ENCODE data around the gene SASS6. TPM values are rescaled to one million over a fixed set of nuclear protein-coding genes. Genes with fewer than 3 reads are reported as not detected.

The SASS6 gene
- total and polyA plus RNA-seq, 9 of the 15 experiments (the other 6 are each of a cell fraction or from before 2014, with no cell fraction given) = 11.6 to 34.1 (median 18.0) TPM

GRCh38 chr1:100130552-100131077 is 2.1 kb downstream of the SASS6 start (continued):
- TF ChIP-seq, protein P1, sequence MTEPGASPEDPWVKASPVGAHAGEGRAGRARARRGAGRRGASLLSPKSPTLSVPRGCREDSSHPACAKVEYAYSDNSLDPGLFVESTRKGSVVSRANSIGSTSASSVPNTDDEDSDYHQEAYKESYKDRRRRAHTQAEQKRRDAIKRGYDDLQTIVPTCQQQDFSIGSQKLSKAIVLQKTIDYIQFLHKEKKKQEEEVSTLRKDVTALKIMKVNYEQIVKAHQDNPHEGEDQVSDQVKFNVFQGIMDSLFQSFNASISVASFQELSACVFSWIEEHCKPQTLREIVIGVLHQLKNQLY (CRISPR knock-in tag; conservative IDR thresholded peaks at IDR 0.05) = no peak
- TF ChIP-seq, protein P2, sequence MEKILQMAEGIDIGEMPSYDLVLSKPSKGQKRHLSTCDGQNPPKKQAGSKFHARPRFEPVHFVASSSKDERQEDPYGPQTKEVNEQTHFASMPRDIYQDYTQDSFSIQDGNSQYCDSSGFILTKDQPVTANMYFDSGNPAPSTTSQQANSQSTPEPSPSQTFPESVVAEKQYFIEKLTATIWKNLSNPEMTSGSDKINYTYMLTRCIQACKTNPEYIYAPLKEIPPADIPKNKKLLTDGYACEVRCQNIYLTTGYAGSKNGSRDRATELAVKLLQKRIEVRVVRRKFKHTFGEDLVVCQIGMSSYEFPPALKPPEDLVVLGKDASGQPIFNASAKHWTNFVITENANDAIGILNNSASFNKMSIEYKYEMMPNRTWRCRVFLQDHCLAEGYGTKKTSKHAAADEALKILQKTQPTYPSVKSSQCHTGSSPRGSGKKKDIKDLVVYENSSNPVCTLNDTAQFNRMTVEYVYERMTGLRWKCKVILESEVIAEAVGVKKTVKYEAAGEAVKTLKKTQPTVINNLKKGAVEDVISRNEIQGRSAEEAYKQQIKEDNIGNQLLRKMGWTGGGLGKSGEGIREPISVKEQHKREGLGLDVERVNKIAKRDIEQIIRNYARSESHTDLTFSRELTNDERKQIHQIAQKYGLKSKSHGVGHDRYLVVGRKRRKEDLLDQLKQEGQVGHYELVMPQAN (IDR thresholded peaks at IDR 0.05; ENCODE audit: borderline replicate concordance) = 0 out of 2 replicates have a peak, but pooled peaks have one; percentile 40
- TF ChIP-seq NFATC3 (IDR thresholded peaks at IDR 0.05) = no peak
- no peak for TF ChIP-seq JUN (IDR thresholded peaks at IDR 0.05; ENCODE audit: borderline replicate concordance, low read depth, low read length)
- no peak for TF ChIP-seq JUN (CRISPR knock-in tag; IDR thresholded peaks at IDR 0.05; ENCODE audit: borderline replicate concordance)
- TF ChIP-seq JUND (IDR thresholded peaks at IDR 0.05; ENCODE audit: borderline replicate concordance, low read depth, low read length) = peak; percentile 48; the same call in 1 of the 2 replicates
- TF ChIP-seq JUND (tag; IDR thresholded peaks at IDR 0.05; ENCODE audit: borderline replicate concordance, low read depth, low read length) = peak; percentile 38; the same call in 1 of the 3 replicates
- TF ChIP-seq, protein P3, sequence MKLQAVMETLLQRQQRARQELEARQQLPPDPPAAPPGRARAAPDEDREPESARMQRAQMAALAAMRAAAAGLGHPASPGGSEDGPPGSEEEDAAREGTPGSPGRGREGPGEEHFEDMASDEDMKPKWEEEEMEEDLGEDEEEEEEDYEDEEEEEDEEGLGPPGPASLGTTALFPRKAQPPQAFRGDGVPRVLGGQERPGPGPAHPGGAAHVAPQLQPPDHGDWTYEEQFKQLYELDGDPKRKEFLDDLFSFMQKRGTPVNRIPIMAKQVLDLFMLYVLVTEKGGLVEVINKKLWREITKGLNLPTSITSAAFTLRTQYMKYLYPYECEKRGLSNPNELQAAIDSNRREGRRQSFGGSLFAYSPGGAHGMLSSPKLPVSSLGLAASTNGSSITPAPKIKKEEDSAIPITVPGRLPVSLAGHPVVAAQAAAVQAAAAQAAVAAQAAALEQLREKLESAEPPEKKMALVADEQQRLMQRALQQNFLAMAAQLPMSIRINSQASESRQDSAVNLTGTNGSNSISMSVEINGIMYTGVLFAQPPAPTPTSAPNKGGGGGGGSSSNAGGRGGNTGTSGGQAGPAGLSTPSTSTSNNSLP (IDR thresholded peaks at IDR 0.05; ENCODE audit: borderline replicate concordance, low read depth, low read length) = peak; percentile 17; the same call in 1 of the 2 replicates
- TF ChIP-seq CBFA2T3 (IDR thresholded peaks at IDR 0.05) = peak; percentile 58; the same call in 1 of the 2 replicates
- peak; percentile 17 for TF ChIP-seq TAF9B (IDR thresholded peaks at IDR 0.05; ENCODE audit: partially characterized antibody)
- peak; percentile 59 for TF ChIP-seq ARID1B (IDR thresholded peaks at IDR 0.05)
- TF ChIP-seq FOXM1 (IDR thresholded peaks at IDR 0.05; ENCODE audit: low read depth) = peak; percentile 50; the same call in 1 of the 2 replicates
- TF ChIP-seq FOXM1 (CRISPR knock-in tag; IDR thresholded peaks at IDR 0.05; ENCODE audit: low read depth) = no peak
- TF ChIP-seq, protein P4, sequence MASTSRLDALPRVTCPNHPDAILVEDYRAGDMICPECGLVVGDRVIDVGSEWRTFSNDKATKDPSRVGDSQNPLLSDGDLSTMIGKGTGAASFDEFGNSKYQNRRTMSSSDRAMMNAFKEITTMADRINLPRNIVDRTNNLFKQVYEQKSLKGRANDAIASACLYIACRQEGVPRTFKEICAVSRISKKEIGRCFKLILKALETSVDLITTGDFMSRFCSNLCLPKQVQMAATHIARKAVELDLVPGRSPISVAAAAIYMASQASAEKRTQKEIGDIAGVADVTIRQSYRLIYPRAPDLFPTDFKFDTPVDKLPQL (IDR thresholded peaks at IDR 0.05; ENCODE audit: extremely low read depth, insufficient read length) = no peak
- no peak for TF ChIP-seq ILF3 (IDR thresholded peaks at IDR 0.05; ENCODE audit: borderline replicate concordance)
- TF ChIP-seq GATAD2B (IDR thresholded peaks at IDR 0.05; ENCODE audit: borderline replicate concordance) = peak; percentile 59; the same call in 1 of the 2 replicates
- peak; percentile 71 to 77; a peak in 3 of 4 replicates for TF ChIP-seq FOXK2 (conservative IDR thresholded peaks at IDR 0.05 in 1 of 2, IDR thresholded peaks at IDR 0.05 in 1 of 2; ENCODE audit: low read depth in 2 of 2)
- no peak for TF ChIP-seq OTX1 (CRISPR knock-in tag; IDR thresholded peaks at IDR 0.05)

Measured in K562 (cell line).